T-helper 2 cell (primary cell): ENCODE measurements around the gene CD84.
A peak's percentile ranks its signal among the peaks of the same experiment; 100 is the strongest.

ENCODE experiments used
- DNase-seq, 5 experiments: peaks; one replicate each; pipeline versions ENCODE4 v3.0.0 to v3.0.0-alpha.2; 2012 to 2022
- total RNA-seq, 2 donors: gene quantifications; one replicate each; lab custom pipeline; 2026; lab: John Stamatoyannopoulos, UW

The CD84 gene
- 87.3 to 167 reads per million in 2 donors for total RNA-seq

- DNase-seq = peak in 1 of 5 experiments; percentile 64
These were observed at the start of gene CD84 for GRCh38 chr1:160579216-160579701. TSS of gene CD84 (minus strand) at chr1:160579496. CDS start at chr1:160579437, 59 bp downstream.

GRCh38 chr1:160628799-160629263 lies 49.5 kb upstream of the CD84 start:
- DNase-seq = peak in 2 of 5 experiments; percentile 51 to 78

GRCh38 chr1:160627677-160628289 lies 48.5 kb upstream of the CD84 start:
- DNase-seq = peak in 1 of 5 experiments; percentile 34

GRCh38 chr1:160626509-160627342 lies 47.4 kb upstream of the CD84 start:
- DNase-seq = peak in 1 of 5 experiments; percentile 87

- peak in 2 of 5 experiments; percentile 49 to 68 for DNase-seq
These were observed 46.6 kb upstream of the CD84 start for GRCh38 chr1:160625725-160626498.

GRCh38 chr1:160625321-160625720 lies 46.0 kb upstream of the CD84 start:
- DNase-seq = no peak

GRCh38 chr1:160624464-160624863 lies 45.2 kb upstream of the CD84 start:
- no peak for DNase-seq

GRCh38 chr1:160623862-160624261 lies 44.6 kb upstream of the CD84 start:
- DNase-seq = peak in 1 of 5 experiments; percentile 75

- peak in 2 of 5 experiments; percentile 58 to 92 for DNase-seq
These were observed 43.9 kb upstream of the CD84 start for GRCh38 chr1:160623227-160623633.

- DNase-seq = peak in 1 of 5 experiments; percentile 70
These were observed 43.4 kb upstream of the CD84 start for GRCh38 chr1:160622501-160623226.

- DNase-seq = peak in 1 of 5 experiments; percentile 66
These were observed 42.5 kb upstream of the CD84 start for GRCh38 chr1:160621633-160622413.

- DNase-seq = no peak
These were observed 41.8 kb upstream of the CD84 start for GRCh38 chr1:160620942-160621632.

- no peak for DNase-seq
These were observed 40.5 kb upstream of the CD84 start for GRCh38 chr1:160619742-160620277.

GRCh38 chr1:160618763-160619274 lies 39.5 kb upstream of the CD84 start:
- DNase-seq = peak in 2 of 5 experiments; percentile 27 to 50

- no peak for DNase-seq
These were observed 39.0 kb upstream of the CD84 start for GRCh38 chr1:160618327-160618726.

GRCh38 chr1:160615660-160616059 lies 36.4 kb upstream of the CD84 start:
- DNase-seq = no peak

GRCh38 chr1:160614410-160614809 lies 35.1 kb upstream of the CD84 start:
- DNase-seq = peak in 1 of 5 experiments; percentile 54

- DNase-seq = no peak
These were observed 33.4 kb upstream of the CD84 start for GRCh38 chr1:160612613-160613218.

GRCh38 chr1:160610569-160611242 lies 31.4 kb upstream of the CD84 start:
- DNase-seq = no peak
